HG02970 (cell line): ENCODE measurements around the gene TPR.

Experiments used
- ATAC-seq: cut with Tn5 transposase; IDR thresholded peaks from one replicate; pipeline ENCODE4 v1.9.1; 2021; ENCODE audit warnings: mild to moderate bottlenecking, moderate library complexity, moderate number of reproducible peaks; ENCODE audit not compliant: unreplicated experiment, low FRiP score

TPR gene

GRCh38 chr1:186292875-186293274 is 82.2 kb downstream of the TPR start:
- ATAC-seq: no peak

DNA sequence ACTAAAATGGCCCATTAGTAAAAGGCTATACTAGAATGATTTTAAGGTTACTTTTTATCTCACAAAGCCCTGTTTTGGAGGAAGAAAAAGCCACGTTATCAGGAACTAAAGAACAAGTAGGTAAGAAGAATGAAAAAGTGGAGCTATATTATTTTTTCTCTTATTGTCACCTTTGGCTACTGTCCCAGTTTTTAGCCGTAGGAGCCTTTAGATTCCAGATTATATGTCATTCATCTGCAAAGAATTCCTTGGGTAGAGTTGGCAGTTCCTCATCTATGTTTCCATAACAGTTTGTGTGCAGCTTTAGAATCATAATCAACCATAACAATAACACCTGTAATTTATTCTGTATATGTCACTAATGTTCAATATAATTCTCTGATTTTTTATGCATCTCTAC is 83.8 kb downstream of the TPR start:
- no peak for ATAC-seq

DNA sequence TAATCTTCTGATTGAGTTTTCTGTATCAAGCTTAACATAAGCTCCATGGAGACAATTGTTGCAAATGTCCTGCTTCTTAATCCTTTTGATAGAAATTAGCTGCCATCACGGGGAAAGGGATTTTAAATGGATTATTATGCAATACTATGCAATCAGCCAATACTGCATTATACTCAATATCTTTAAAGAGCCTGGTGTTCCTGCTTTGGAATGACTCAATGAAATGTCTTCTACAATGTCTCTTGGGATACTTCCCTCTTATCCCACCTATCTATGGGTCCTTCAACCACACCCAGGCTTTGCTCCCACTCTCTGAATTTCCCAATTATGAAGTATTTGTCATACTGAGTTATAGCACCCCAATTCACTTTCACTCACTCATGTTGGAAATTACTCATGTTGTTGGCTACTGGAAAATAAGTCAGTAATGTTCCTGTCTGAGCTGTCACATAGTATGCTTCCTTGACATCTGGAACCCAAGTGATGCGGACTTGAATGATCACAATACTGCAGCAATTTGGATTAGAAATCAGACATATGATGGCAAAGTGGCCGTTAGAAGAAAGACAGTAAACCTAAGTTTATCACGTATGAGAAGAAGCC is 85.0 kb downstream of the TPR start:
- ATAC-seq: no peak

DNA sequence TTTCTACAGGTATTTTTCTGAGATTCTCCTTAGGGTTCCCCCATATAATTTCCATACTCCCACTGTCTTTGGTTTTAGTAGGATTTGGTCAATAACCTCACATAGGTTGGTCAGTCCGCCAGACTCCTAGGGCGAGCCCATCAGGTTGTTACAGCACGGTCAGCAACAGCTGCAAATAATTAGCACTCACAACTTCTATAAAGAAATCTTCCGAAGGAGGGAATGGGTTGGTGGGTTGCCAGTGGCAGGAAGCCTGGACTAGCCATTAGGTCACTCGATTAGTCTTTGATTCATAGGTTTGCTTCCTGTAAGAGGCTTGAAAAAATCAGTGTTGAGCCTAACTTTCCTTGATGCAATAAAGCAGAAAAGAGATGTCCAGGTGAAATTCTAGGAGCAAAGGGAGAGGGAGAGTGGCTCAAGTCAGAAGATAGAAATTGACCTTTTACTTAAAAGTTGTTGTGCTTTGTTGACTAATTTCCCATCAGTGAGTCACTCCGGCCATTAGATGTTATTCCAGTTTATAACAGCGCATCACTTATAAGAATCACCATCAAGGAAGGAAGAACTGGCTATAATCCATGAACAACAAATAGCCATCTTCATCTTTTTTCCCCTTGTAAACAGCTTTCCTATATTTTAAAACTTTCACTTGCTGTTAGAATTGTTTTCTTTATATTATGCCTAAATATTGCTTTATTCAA is 88.3 kb downstream of the TPR start:
- no peak for ATAC-seq

DNA sequence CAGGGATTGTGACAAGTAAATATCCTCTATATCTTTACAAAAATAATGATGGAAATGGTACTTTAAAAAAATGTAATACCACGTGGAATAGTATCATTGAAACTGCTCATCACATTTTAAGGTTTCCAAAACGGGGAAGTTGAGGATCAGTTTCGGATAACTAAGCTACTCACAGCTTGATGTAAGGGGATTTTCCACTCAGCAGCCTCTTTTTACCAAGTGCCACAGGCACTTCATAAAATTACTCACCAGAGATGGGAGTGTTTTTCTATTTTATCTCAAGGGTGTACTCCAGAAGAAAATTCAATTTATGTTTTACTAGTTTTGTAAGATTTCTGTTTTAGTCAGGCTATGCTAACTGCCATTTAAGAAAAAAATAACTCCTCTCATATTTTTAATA is 91.7 kb downstream of the TPR start:
- ATAC-seq: no peak

DNA sequence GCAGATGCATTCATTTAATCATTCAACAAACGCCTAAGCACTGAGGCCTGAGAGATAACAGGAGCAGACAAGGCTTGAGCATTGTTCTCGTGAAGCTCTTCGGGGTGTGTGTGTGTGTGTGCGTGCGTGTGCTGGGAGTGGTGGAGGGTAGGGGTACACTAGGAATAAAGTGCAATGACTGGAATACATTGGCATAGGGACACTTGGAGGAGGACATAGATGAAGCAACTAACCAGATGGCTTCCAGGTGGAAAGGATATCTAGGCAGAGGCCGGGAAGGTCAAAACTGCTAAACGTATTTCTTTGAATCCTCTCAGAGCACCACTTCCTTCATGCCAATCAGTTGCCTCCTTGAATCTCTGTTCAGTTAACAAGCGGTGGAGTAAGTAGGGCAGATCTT is 92.6 kb downstream of the TPR start:
- no peak for ATAC-seq

GRCh38 chr1:186275822-186276221 is 99.2 kb downstream of the TPR start:
- no peak for ATAC-seq

- no peak for ATAC-seq
These were observed 102.6 kb downstream of the TPR start for GRCh38 chr1:186272486-186272885.

DNA sequence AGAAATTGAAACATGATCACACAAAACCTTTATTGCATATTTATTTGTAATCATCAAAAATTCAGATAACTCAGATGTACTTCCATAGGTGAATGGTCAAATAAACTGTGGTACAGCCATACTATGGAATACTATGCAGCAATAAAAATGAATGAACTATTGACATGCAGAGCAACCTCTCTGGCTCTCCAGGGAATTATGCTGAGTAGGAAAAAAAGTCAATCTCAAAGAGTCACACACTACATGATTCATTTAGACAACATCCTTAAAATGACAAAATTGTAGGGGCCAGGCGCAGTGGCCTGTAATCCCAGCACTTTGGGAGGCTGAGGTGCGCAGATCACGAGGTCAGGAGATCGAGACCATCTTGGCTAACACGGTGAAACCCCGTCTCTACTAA is 104.0 kb downstream of the TPR start:
- no peak for ATAC-seq
